HAP-1 (cell line): ENCODE measurements around the gene RAI1.

ENCODE experiments used
- DNase-seq, 2 experiments: peaks; one replicate each; pipeline ENCODE4 v3.0.0-alpha.2; 2016 to 2020; ENCODE audit warnings: low spot score in 2 of 2
- H3K27me3 ChIP-seq: fragments of 250-450 bp; sonication (Bioruptor Pico); 2 replicates; pipeline ENCODE4 v1.5.1; 2020; ENCODE audit warnings: low read depth, mild to moderate bottlenecking, moderate library complexity
- H3K36me3 ChIP-seq: fragments of 250-450 bp; sonication (Bioruptor Pico); replicated peaks from 2 replicates; pipeline ENCODE4 v1.5.1; 2020; ENCODE audit warnings: mild to moderate bottlenecking
- H3K4me1 ChIP-seq: fragments of 250-450 bp; sonication (Bioruptor Pico); 2 replicates; pipeline ENCODE4 v1.5.1; 2020; ENCODE audit warnings: mild to moderate bottlenecking
- H3K4me3 ChIP-seq: fragments of 250-450 bp; sonication (Bioruptor Pico); 2 replicates; pipeline ENCODE4 v1.5.1; 2020; ENCODE audit warnings: mild to moderate bottlenecking, moderate library complexity
- H3K9me3 ChIP-seq: fragments of 250-450 bp; sonication (Bioruptor Pico); 2 replicates; pipeline ENCODE4 v1.5.1; 2020; ENCODE audit warnings: mild to moderate bottlenecking, moderate library complexity
- in situ Hi-C: fragments of 300-500 bp; cut with MboI; formaldehyde crosslinking; loops from 3 replicates; pipeline ENCODE4 v1.14.3; 2020; ENCODE audit warnings: low sequenced_read_pairs, inconsistent platforms, mixed read lengths

The RAI1 gene

DNA sequence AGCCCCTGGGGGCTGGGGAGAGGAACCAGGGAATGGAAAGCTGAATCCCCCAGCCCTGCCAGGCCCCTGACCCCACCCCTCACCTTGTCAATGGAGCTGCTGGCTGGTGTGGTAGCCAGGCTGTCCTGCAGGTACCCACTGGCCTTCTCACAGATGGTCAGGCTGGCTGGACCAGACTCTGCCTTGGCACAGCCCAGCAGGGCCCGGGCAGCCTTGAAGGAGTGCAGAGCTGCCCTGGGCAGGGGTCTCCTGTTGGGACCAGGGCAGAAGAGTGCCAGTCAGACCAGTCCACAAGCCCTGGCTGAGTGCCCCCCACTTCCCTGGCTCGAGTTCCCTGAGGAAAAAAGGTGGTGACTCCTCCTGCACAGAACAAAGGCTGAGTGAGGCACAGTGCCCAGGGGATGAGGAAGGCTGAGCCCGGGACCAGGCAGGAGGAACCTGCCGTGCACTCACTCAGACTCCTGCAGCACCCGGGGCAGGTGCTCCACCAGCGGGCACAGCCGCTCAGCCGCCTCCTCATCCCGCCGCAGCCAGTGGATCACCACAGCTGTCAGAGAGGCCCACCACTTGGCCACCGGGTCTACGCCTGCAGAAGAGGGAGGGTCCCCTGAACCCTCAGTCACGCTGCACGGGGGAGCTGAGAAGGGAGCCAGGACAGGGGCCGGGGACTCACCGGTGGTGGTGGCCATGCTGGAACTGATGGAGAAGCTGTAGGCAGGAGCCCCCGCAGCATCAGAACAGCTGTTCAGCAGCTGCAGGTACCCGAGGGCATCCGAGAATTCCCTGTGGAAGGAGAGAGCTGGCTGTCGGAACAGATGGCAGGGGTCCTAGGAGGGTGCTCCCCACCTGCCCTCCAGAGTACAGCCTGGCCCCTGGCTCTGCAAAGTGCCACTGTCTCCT lies 133.2 kb downstream of the RAI1 start:
- in situ Hi-C loops = loop anchor here (5.0 kb wide), 1 partner anchor 48 kb away; no protein-coding TSS in a partner anchor
- peaks cover 85% of the 10 kb centered on the region for H3K36me3 ChIP-seq

DNA sequence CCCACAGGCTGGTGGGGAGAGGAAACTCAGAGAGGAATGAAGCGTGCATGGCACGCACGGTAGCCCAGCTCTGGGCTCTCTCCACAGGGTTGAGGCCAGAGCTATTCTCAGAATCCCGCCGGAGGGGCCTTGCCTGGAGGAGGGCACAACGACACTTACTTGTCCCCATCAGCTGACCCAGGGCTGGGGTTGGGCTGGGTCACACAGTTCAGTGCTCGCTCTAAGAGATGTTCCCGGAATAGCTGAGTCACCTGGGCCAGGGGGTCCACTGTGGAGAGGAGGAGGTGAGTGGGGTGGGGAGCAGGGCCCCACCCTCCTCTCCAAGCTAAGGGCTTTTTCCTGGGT lies 133.8 kb downstream of the RAI1 start:
- Histone ChIP-seq H3K27me3 (no peaks in the 10 kb centered on the region), H3K36me3 (peaks cover 91% of the 10 kb centered on the region), H3K4me1 (peaks cover 9% of the 10 kb centered on the region), H3K4me3 (no peak overlapping the region), H3K9me3 (no peaks in the 10 kb centered on the region)
- no peak for DNase-seq
- in situ Hi-C loops = no loop called here

More for the DNA sequence above, 133.2 kb downstream of the RAI1 start:
- Histone ChIP-seq H3K27me3 (no peaks in the 10 kb centered on the region), H3K9me3 (no peaks in the 10 kb centered on the region), H3K4me3 (no peak overlapping the region), H3K4me1 (peaks cover 9% of the 10 kb centered on the region)
- DNase-seq = no peak

DNA sequence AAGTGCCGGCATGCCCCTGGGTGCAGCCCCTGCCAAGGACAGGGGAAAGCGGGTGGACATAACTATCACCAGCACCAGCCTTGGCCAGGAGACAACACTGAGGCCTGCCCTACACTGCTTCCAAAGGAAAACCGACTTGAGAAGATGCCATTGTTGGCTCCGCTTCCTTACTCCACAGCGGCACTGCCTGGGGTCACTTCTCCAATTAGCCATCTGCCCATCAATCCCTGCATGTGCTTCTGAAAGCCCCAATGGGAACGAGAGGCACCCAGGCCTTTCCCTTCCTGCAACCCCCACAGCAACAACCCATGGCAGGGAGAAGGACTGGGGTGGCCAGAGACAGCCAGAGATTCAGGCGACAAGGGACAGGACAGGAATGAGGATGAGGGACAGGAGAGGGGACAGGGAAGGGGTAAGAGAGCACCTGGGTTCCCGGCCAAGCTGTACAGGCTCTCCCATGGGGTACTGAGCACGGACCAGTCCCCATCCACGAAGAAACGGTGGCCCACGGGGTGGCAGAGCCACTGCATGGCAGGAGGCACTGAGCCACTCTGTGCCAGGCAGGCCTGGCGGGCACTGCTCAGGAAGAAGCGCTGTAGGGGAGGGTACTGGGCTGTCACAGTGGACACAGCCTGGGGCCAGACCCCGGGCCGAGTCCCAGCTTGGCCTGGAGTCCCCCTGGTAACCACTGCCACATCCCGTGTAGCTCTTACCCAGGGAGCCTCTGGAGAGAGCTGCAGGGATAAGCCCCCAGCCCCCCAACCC lies 134.4 kb downstream of the RAI1 start:
- H3K36me3 ChIP-seq = peaks cover 91% of the 10 kb centered on the region
- no peaks in the 10 kb centered on the region for H3K9me3 ChIP-seq
- H3K4me1 ChIP-seq = peaks cover 9% of the 10 kb centered on the region
- no peak overlapping the region for H3K4me3 ChIP-seq
- DNase-seq = no peak
- in situ Hi-C loops = no loop called here
- no peaks in the 10 kb centered on the region for H3K27me3 ChIP-seq

DNA sequence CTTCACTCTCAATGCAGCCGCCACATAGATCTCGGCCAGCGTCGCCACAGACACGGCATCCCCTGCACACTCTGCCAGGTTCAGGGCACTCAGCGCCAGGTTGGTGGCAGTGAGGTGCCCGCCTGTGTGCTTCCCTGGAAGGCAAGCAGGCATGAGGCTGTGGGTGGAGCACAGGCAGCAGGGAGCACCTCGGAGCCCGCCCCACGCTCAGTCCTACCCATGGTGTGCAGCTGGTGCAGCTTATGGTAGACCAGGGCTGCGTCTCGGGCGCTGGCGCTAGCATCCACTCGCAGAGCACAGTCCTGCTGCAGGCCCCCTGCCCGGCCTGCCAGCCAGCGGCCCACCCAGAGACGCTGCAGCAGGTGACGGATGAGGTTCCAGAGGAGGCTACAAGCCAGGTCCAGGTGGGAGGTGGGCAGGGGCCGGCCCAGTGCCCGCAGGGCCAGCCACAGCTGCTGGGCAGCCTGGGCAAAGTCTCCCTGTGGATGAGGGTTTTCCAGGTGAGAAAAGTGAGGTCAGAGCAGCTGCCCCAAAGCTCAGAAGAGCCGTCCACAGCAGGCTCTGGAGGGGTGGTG lies 135.1 kb downstream of the RAI1 start:
- no peaks in the 10 kb centered on the region for H3K27me3 ChIP-seq
- in situ Hi-C loops = no loop called here
- H3K9me3 ChIP-seq = no peaks in the 10 kb centered on the region
- no peak for DNase-seq
- peaks cover 88% of the 10 kb centered on the region for H3K36me3 ChIP-seq
- peaks cover 9% of the 10 kb centered on the region for H3K4me1 ChIP-seq
- H3K4me3 ChIP-seq = no peak overlapping the region

DNA sequence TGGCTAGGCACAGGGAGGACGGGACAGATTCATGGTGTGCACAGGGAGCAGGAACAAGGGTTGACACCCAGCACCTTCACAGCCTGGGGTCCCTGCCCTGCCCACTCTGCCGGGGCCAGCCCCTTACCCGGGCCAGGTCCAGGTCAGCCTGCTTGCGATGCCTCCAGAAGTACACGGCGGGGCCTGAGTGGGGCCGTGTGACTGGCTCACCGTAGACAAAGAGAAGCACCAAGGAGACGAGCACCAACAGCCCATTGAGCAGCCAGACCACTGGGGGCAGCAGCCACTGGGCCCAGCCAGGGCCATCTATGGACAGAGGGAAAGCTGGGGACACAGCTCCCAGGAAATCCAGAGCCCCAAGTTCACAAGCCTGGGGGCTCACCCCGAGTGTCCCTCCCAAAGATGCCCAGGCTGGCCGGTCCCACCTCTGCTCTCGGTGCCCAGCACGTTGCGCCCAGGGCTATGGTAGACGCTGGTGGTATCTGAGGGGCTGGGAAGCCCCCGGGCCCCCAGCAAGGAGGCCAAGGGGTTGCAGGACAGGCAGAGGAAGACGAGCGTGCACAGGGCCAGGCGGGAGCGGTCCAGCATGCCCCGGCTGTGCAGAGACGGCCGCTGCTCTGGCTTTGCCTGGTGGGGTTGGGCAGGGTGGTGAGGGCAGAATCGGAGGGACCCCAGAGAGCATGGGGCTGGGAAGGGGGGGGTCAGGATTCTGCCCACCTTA lies 135.7 kb downstream of the RAI1 start:
- peaks cover 3% of the 10 kb centered on the region for H3K4me1 ChIP-seq
- no peak for DNase-seq
- no peaks in the 10 kb centered on the region for H3K27me3 ChIP-seq
- H3K36me3 ChIP-seq = peaks cover 85% of the 10 kb centered on the region
- H3K4me3 ChIP-seq = no peak overlapping the region
- in situ Hi-C loops = no loop called here
- H3K9me3 ChIP-seq = no peaks in the 10 kb centered on the region

DNA sequence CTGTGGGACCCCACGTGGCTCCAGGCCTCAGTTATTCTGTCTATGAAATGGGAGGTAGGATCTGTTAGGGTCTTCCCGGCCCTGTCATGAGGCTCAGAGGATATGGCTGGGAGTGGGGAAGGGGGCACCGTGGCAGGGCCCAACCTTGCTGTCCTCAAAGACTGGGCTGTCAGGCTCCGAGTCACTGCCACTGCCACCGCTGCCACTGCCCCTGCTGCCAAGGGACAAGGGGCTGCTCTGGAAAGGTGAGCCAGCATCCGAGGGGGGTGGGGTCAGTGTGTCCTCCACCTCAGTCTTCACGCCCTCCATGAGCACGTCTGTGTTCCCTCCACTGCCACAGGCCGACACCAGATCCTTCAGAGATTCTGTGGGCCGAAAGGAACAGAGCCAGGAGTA lies 136.3 kb downstream of the RAI1 start:
- Histone ChIP-seq H3K4me1 (no peaks in the 10 kb centered on the region; the same call in none of the 2 replicates), H3K9me3 (no peaks in the 10 kb centered on the region), H3K36me3 (peaks cover 79% of the 10 kb centered on the region), H3K4me3 (no peak overlapping the region), H3K27me3 (no peaks in the 10 kb centered on the region)
- in situ Hi-C loops = no loop called here
- no peak for DNase-seq

DNA sequence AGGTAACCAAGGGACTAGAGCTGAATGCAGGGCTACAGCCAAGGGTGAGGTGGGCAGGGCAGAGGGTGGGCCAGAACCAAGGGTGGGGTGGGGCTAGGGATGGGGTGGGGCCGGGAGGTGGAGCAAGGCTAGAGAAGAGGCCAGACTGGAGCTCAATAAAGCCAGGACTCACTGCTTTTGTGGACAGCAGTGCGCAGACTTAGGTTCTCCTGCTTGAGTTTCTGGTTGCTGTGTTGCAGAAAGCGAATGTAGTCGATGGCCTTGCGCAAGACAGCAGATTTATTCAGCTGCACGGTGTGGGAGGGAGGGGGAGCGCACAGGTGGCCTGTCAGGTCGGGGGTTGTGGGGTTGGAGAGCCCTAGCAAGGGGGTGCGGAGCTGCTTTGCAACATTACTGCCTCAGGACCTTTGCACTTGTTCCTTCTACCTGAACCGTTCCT lies 136.8 kb downstream of the RAI1 start:
- Histone ChIP-seq H3K27me3 (no peaks in the 10 kb centered on the region), H3K36me3 (peaks cover 74% of the 10 kb centered on the region), H3K4me3 (no peak overlapping the region), H3K9me3 (no peaks in the 10 kb centered on the region), H3K4me1 (peaks cover 2% of the 10 kb centered on the region)
- in situ Hi-C loops = no loop called here
- DNase-seq = peak in 1 of 2 experiments; percentile 47

DNA sequence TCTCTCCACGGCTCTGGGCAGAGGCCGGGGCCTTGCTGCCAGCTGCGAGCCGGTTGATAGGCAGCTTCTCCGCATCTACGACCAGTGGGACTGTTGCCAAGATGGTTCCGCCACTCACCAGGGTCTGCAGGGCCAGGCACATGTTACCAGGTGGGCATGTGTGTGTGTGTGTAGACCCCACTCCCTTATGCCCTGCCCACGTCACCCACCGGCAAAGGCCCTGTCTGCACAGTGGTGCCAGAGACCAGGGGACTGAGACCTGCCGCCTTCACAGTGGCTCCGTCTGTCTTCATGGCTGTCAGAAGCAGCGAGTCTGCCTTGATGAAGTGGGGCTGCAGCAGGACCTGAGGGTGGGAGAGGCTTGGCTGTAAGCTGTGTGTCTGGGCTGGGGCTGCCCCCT lies 137.9 kb downstream of the RAI1 start:
- H3K36me3 ChIP-seq = peaks cover 64% of the 10 kb centered on the region

DNA sequence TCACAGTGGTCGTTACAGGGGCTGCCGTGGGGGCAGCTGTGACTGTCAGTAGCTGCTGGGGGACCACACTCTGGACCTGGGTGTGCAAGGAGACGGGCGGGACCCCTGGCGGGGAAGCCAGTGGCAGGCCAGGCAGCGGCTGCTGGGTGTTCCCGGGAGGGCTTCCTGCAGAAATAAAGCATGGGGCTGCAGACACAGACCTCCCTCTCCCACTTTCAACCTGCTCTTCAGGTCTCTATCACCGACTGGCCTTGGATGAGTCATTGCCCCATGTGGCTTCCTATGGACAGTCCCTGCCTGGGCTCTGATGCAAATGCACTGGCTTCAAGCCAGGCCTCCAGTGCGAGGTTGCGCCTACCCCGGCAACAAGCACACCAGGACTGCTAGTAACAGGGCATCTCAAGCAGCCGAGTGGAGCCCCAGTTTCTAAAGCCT lies 138.3 kb downstream of the RAI1 start:
- in situ Hi-C loops = no loop called here
- Histone ChIP-seq H3K36me3 (peaks cover 59% of the 10 kb centered on the region), H3K9me3 (no peaks in the 10 kb centered on the region), H3K4me3 (no peak overlapping the region), H3K27me3 (no peaks in the 10 kb centered on the region), H3K4me1 (peaks cover 12% of the 10 kb centered on the region)
- peak in 1 of 2 experiments; percentile 42 for DNase-seq

More for the DNA sequence above, 137.9 kb downstream of the RAI1 start:
- H3K4me3 ChIP-seq = no peak overlapping the region
- H3K9me3 ChIP-seq = no peaks in the 10 kb centered on the region
- no peaks in the 10 kb centered on the region for H3K27me3 ChIP-seq
- peaks cover 7% of the 10 kb centered on the region for H3K4me1 ChIP-seq
- no peak for DNase-seq
- in situ Hi-C loops = no loop called here

DNA sequence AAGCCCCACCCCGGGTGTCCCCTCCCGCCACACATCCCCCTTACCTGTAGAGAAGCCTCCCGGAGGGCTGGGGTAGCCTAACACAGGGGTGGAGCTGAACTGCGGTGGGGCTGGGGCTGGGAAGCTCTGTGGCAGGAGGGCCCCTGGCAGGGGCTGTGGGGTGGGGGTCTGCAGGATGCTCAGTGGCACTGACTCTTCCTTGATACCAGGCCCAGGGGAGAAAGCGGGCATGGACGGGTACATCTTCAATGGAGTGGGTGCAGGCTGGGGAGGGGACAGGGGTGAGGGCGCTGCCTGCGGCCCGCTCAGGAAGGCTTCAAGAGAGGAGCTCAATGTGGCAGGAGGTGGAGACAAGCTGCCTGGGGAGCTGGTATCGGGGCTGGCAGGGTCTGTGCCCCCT lies 138.8 kb downstream of the RAI1 start:
- peaks cover 17% of the 10 kb centered on the region for H3K4me1 ChIP-seq
- no peak for DNase-seq
- no peaks in the 10 kb centered on the region for H3K9me3 ChIP-seq
- in situ Hi-C loops = loop anchor here (10.0 kb wide), 1 partner anchor 215 kb away; the partner anchor contains the start of genes ATPAF2 and GID4
- H3K4me3 ChIP-seq = no peak overlapping the region
- no peaks in the 10 kb centered on the region for H3K27me3 ChIP-seq
- peaks cover 55% of the 10 kb centered on the region for H3K36me3 ChIP-seq

DNA sequence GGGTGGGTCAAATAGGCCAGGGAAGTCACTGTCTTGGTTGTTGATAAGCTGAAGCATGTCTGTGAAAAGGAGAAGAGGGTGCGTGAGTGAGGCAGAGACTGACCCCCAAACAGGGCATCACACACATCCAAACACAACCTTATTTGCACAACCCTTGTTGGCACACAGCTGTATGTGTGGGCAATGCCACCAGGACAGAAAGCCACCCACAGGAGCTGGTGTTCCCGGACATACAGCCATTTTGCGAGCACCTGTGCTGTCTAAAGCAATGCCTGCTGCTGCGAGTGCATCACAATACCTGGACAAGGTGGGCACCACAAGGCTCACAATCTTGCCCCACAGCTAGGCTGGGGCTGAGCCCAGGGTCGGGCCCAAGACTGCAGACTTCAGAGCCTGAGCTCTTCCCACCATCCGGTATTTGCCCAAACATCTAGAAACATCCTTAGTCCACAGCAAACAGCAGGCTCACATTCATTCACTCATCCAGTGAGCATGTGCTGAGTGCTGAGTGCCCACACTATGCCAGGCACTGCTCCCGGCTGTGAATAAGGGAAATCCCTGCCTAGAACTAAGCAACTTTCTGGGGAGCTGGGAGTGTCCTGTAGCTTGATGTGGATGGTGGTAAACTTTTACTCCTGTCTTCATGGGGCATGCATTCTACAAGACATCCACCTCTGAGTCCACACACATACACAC lies 139.4 kb downstream of the RAI1 start:
- DNase-seq = no peak
- Histone ChIP-seq H3K4me1 (peaks cover 22% of the 10 kb centered on the region), H3K36me3 (peaks cover 49% of the 10 kb centered on the region), H3K4me3 (no peak overlapping the region), H3K27me3 (no peaks in the 10 kb centered on the region), H3K9me3 (no peaks in the 10 kb centered on the region)
- in situ Hi-C loops = loop anchor here (10.0 kb wide), 1 partner anchor 214 kb away; the partner anchor contains the start of genes ATPAF2 and GID4

DNA sequence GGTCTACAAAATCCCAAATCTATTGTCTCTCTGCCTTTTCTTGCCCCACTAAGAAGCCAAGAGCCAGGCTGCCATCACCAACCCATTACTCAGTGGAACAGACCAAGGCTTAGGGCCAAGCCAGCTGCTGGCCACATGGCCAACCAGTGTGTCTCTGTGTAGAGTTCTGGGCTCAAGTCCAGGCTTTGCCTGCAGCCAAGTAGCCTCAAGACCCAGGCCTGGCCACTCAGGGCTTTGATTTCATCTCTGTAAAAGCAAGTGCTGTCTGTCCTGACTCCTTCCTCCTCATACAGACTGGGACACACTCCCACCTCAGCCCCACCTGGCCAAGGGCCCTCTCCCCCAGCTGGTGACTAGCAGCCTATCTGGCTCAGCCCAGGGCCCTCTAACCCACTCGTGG lies 140.9 kb downstream of the RAI1 start:
- no peaks in the 10 kb centered on the region for H3K9me3 ChIP-seq
- peaks cover 36% of the 10 kb centered on the region for H3K36me3 ChIP-seq
- no peaks in the 10 kb centered on the region for H3K27me3 ChIP-seq
- no peak for DNase-seq
- peak overlapping the region; percentile 31 for H3K4me3 ChIP-seq
- H3K4me1 ChIP-seq = peaks cover 23% of the 10 kb centered on the region
- in situ Hi-C loops = loop anchor here (10.0 kb wide), 1 partner anchor 213 kb away; the partner anchor contains the start of genes ATPAF2 and GID4
